ENCODE results near the gene THTPA.
A peak's percentile ranks its signal among the peaks of the same experiment; 100 is the strongest.

Gene THTPA

GRCh38 chr14:23550812-23551265, 5.2 kb upstream of the THTPA start:
- H3K4me1 ChIP-seq (ENCODE audit: control insufficient read depth, insufficient read depth, low read length): peaks cover 50% of the 10 kb centered on the region
- 0% methylated on average over 37 of the region's 37 CpGs for WGBS, 2 experiments
- no peaks in the 10 kb centered on the region for H3K36me3 ChIP-seq (ENCODE audit: control insufficient read depth, insufficient read depth, low read length)
- H3K4me3 ChIP-seq (ENCODE audit: insufficient read depth, low read depth, low read length): peak overlapping the region; percentile 86
- H3K27me3 ChIP-seq (ENCODE audit: control insufficient read depth, insufficient read depth, low read length, poor library complexity, severe bottlenecking): no peaks in the 10 kb centered on the region
- no peaks in the 10 kb centered on the region for H3K9me3 ChIP-seq (ENCODE audit: control insufficient read depth, low read length)
- peak overlapping the region; percentile 72 for H3K27ac ChIP-seq (ENCODE audit: insufficient read depth, low read depth, low read length, poor library complexity, severe bottlenecking)

DNA sequence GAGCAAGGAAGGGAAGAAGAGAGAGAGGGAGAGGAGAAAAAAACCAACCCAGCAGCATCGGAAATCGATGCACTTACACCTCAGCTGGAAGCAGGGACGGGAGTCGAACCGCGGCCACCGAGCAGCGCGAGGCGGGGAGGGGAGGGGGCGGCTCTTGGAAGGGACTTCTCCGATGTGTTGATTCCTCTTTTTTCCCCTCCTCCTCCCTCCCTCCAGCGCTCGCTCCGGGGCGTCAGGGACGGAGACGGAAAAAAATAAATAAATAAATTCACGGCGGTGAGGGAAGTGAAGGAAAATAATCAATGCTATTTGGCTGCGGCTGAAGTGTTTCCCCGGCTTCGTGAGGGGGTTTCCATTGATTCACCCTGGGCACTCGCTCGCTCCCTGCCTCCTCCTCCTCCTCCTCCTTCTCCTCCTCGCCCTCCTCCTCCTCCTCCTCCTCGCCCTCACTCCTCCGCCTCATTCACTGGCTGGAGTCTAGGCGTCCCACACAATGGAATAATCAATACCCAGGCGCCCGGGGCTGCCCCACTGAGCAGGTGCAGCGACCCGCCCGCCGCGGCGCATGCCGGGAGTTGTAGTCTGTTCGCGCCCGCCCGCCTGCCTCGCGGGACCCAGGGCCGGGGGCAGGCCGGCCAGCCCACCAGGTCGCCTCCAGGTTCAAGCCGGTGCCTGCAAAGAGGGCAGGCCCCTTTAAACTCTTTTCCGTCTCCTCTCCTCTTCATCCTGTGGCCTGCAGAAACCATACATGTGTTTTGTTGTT, 4.6 kb upstream of the THTPA start, which contains the start of gene ZFHX2:
ZFHX2 (minus strand) TSS at position 500 of the 763 bp plus-strand sequence. CDS start 16,440 bp downstream, outside the sequence.
- Histone ChIP-seq H3K4me1 (ENCODE audit: control insufficient read depth, insufficient read depth, low read length) (peaks cover 44% of the 10 kb centered on the region), H3K9me3 (ENCODE audit: control insufficient read depth, low read length) (no peaks in the 10 kb centered on the region), H3K4me3 (ENCODE audit: insufficient read depth, low read depth, low read length) (peak within 1 kb of the TSS; percentile 86), H3K27ac (ENCODE audit: insufficient read depth, low read depth, low read length, poor library complexity, severe bottlenecking) (peak within 1 kb of the TSS; percentile 72), H3K27me3 (ENCODE audit: control insufficient read depth, insufficient read depth, low read length, poor library complexity, severe bottlenecking) (no peaks in the 10 kb centered on the region), H3K36me3 (ENCODE audit: control insufficient read depth, insufficient read depth, low read length) (no peaks in the 10 kb centered on the region)
- 0 to 1% methylated on average over 47 to 49 of the region's 49 CpGs for WGBS, 2 experiments

GRCh38 chr14:23555533-23555881, 564 bp upstream of the THTPA start:
- peak overlapping the region; percentile 88 for H3K4me3 ChIP-seq (ENCODE audit: insufficient read depth, low read depth, low read length)
- no peaks in the 10 kb centered on the region for H3K27me3 ChIP-seq (ENCODE audit: control insufficient read depth, insufficient read depth, low read length, poor library complexity, severe bottlenecking)
- no peak overlapping the region for H3K27ac ChIP-seq (ENCODE audit: insufficient read depth, low read depth, low read length, poor library complexity, severe bottlenecking)
- peaks cover 11% of the 10 kb centered on the region for H3K4me1 ChIP-seq (ENCODE audit: control insufficient read depth, insufficient read depth, low read length)
- 4 to 5% methylated on average over 10 to 11 of the region's 14 CpGs for WGBS, 2 experiments
- peaks cover 6% of the 10 kb centered on the region for H3K36me3 ChIP-seq (ENCODE audit: control insufficient read depth, insufficient read depth, low read length)
- H3K9me3 ChIP-seq (ENCODE audit: control insufficient read depth, low read length): no peaks in the 10 kb centered on the region

GRCh38 chr14:23556700-23557440, 799 bp downstream of the THTPA start:
- Histone ChIP-seq H3K36me3 (ENCODE audit: control insufficient read depth, insufficient read depth, low read length) (peaks cover 16% of the 10 kb centered on the region), H3K27me3 (ENCODE audit: control insufficient read depth, insufficient read depth, low read length, poor library complexity, severe bottlenecking) (no peaks in the 10 kb centered on the region), H3K27ac (ENCODE audit: insufficient read depth, low read depth, low read length, poor library complexity, severe bottlenecking) (no peak overlapping the region), H3K4me3 (ENCODE audit: insufficient read depth, low read depth, low read length) (peak overlapping the region; percentile 88), H3K4me1 (ENCODE audit: control insufficient read depth, insufficient read depth, low read length) (peaks cover 8% of the 10 kb centered on the region), H3K9me3 (ENCODE audit: control insufficient read depth, low read length) (no peaks in the 10 kb centered on the region)
- 65 to 67% methylated on average over 17 of the region's 17 CpGs for WGBS, 2 experiments

GRCh38 chr14:23557521-23557920, 1.4 kb downstream of the THTPA start:
- Histone ChIP-seq H3K4me1 (ENCODE audit: control insufficient read depth, insufficient read depth, low read length) (peaks cover 7% of the 10 kb centered on the region), H3K36me3 (ENCODE audit: control insufficient read depth, insufficient read depth, low read length) (peaks cover 19% of the 10 kb centered on the region), H3K27ac (ENCODE audit: insufficient read depth, low read depth, low read length, poor library complexity, severe bottlenecking) (no peak overlapping the region), H3K27me3 (ENCODE audit: control insufficient read depth, insufficient read depth, low read length, poor library complexity, severe bottlenecking) (no peaks in the 10 kb centered on the region), H3K9me3 (ENCODE audit: control insufficient read depth, low read length) (no peaks in the 10 kb centered on the region), H3K4me3 (ENCODE audit: insufficient read depth, low read depth, low read length) (no peak overlapping the region)
- 88% methylated on average over 2 of the region's 2 CpGs for WGBS, 2 experiments

- Histone ChIP-seq H3K4me3 (ENCODE audit: insufficient read depth, low read depth, low read length) (no peak overlapping the region), H3K9me3 (ENCODE audit: control insufficient read depth, low read length) (no peaks in the 10 kb centered on the region), H3K4me1 (ENCODE audit: control insufficient read depth, insufficient read depth, low read length) (peaks cover 7% of the 10 kb centered on the region), H3K27ac (ENCODE audit: insufficient read depth, low read depth, low read length, poor library complexity, severe bottlenecking) (no peak overlapping the region), H3K36me3 (ENCODE audit: control insufficient read depth, insufficient read depth, low read length) (peaks cover 19% of the 10 kb centered on the region), H3K27me3 (ENCODE audit: control insufficient read depth, insufficient read depth, low read length, poor library complexity, severe bottlenecking) (no peaks in the 10 kb centered on the region)
- WGBS, 2 experiments: 85 to 95% methylated on average over 1 of the region's 1 CpG
Measured at GRCh38 chr14:23557946-23558345, 1.9 kb downstream of the THTPA start.

DNA sequence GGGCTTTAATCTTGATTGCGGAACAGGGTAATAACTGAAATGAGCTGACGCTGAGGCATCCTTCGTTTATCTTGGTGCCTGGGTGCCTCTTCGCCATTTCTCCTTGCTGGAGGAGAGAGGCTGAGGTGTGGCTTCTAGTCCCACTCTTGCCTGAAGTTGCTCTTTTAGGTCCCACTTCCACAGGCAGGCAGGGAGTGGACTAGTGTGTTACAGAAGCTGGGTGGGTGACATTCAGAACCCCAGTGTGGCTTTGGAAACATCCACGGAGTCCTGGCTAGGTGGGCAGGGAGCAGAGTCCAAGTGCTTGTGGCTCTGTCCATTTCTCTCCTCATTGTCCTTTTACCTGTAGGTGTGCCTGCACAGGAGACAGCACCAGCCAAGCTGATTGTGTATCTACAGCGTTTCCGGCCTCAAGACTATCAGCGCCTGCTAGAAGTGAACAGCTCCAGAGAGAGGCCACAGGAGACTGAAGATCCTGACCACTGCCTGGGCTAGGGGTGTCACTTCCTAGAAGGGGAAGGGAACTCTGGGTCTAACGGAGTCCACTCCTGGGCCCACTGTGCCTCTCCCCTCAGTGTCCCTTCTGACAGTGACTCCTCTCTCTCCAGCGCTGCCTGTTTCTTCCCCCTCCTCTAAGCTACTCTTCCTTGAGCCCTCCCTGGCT, 2.4 kb downstream of the THTPA start:
- WGBS, 2 experiments: 95 to 96% methylated on average over 10 of the region's 10 CpGs
- peaks cover 7% of the 10 kb centered on the region for H3K4me1 ChIP-seq (ENCODE audit: control insufficient read depth, insufficient read depth, low read length)
- no peak overlapping the region for H3K27ac ChIP-seq (ENCODE audit: insufficient read depth, low read depth, low read length, poor library complexity, severe bottlenecking)
- H3K9me3 ChIP-seq (ENCODE audit: control insufficient read depth, low read length): no peaks in the 10 kb centered on the region
- peaks cover 19% of the 10 kb centered on the region for H3K36me3 ChIP-seq (ENCODE audit: control insufficient read depth, insufficient read depth, low read length)
- H3K27me3 ChIP-seq (ENCODE audit: control insufficient read depth, insufficient read depth, low read length, poor library complexity, severe bottlenecking): no peaks in the 10 kb centered on the region
- no peak overlapping the region for H3K4me3 ChIP-seq (ENCODE audit: insufficient read depth, low read depth, low read length)

DNA sequence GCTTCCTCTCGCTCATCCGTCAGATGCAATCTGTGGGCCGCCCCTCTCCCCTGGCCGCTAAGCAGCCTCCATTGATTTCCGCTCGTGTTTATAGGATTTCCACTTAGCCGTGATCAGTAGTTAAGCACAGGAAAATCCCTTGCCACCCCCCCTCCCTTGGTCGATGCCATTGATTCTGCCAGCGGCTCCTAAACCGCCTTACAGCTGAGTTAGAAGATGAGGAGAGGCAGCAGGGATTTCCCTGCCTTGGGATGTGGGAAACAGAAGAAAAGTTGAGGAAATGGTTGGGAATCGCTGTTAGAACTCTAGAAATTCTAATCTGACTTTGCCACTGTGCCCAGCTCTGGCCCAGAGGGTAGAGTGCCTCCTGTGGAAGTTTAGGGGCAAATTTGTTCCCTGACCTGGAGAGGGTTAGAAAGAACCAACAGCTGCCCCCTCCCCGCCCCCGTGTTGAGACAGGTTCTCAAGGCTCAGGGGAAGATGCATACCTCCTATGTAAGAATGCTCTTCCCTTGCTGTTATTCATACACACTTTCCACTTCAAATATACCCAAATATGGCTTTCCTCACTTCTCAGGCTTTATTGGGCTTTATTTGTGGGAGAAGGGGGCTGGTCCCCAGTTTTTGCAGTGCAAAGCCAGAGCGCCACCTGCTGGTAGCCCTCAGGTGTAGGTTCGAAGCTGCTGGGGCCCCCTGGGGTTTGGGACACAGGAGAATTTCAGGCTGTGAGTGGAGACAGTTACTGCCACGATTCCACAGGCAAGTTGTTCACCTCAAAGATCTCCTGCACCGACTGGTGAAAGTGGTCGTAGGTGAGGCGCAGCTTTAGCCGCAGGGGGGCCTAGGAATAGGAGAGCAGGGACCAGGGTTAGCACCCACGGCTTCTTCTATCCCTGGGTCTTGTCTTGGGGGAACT, 3.2 kb downstream of the THTPA start:
- Histone ChIP-seq H3K4me3 (ENCODE audit: insufficient read depth, low read depth, low read length) (no peak overlapping the region), H3K27me3 (ENCODE audit: control insufficient read depth, insufficient read depth, low read length, poor library complexity, severe bottlenecking) (no peaks in the 10 kb centered on the region), H3K4me1 (ENCODE audit: control insufficient read depth, insufficient read depth, low read length) (peaks cover 7% of the 10 kb centered on the region), H3K9me3 (ENCODE audit: control insufficient read depth, low read length) (no peaks in the 10 kb centered on the region), H3K27ac (ENCODE audit: insufficient read depth, low read depth, low read length, poor library complexity, severe bottlenecking) (no peak overlapping the region), H3K36me3 (ENCODE audit: control insufficient read depth, insufficient read depth, low read length) (peaks cover 19% of the 10 kb centered on the region)
- WGBS, 2 experiments: 78% methylated on average over 21 of the region's 21 CpGs

- WGBS, 2 experiments: 87 to 93% methylated on average over 3 of the region's 3 CpGs
- no peak overlapping the region for H3K27ac ChIP-seq (ENCODE audit: insufficient read depth, low read depth, low read length, poor library complexity, severe bottlenecking)
- H3K9me3 ChIP-seq (ENCODE audit: control insufficient read depth, low read length): no peaks in the 10 kb centered on the region
- H3K27me3 ChIP-seq (ENCODE audit: control insufficient read depth, insufficient read depth, low read length, poor library complexity, severe bottlenecking): no peaks in the 10 kb centered on the region
- H3K36me3 ChIP-seq (ENCODE audit: control insufficient read depth, insufficient read depth, low read length): peaks cover 21% of the 10 kb centered on the region
- H3K4me1 ChIP-seq (ENCODE audit: control insufficient read depth, insufficient read depth, low read length): peaks cover 7% of the 10 kb centered on the region
- H3K4me3 ChIP-seq (ENCODE audit: insufficient read depth, low read depth, low read length): no peak overlapping the region
Measured at GRCh38 chr14:23559926-23560520, 4.0 kb downstream of the THTPA start.
